DMS114 treated with DMSO at 0.1 percent for 48 hours (cell line): ENCODE data around the gene MED20.

Source experiments
- DNase-seq: peaks from one replicate; lab custom pipeline; 2025; ENCODE audit not compliant: unreplicated experiment; lab: John Stamatoyannopoulos, UW

The MED20 gene

DNA sequence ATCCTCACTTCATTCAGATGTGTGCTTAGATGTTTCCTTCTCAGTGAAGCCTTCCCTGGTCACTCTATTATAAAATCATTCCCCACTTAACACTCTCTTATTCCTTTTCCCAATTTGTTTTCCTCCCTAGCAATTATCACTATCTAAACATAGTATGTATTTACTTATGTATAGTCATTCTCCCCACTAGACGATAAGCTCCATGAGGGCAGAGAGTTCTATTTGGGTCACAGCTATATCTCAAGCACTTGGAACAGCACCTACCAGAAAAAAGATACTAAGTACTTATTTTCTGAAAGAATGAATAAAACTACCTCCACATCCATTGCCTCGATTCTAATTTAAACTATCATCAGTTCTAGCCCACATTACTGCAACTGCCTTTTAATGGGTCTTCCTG lies 62.2 kb downstream of the MED20 start:
- DNase-seq, result no peak
